LNCaP clone FGC (cell line): ENCODE results near the gene PDLIM4.

Experiments
- DNase-seq: peaks from one replicate; pipeline ENCODE4 v3.0.0-alpha.2; 2011; ENCODE audit warnings: low read depth
- H3K4me3 ChIP-seq: 2 replicates; pipeline ENCODE4 v1.5.1; 2011; ENCODE audit warnings: mild to moderate bottlenecking, low read depth, low read length, control low read depth
- CTCF ChIP-seq: IDR thresholded peaks from 2 replicates; pipeline ENCODE4 v1.5.1; 2012; ENCODE audit warnings: mild to moderate bottlenecking; ENCODE audit not compliant: control insufficient read depth, insufficient read depth; ENCODE audit errors: extremely low read depth

The PDLIM4 gene

GRCh38 chr5:132257131-132258101 is at the start of gene PDLIM4:
Gene PDLIM4, plus strand, starts transcription at chr5:132257696. Its CDS starts 39 bp downstream, at chr5:132257735.
- DNase-seq = no peak
- no peak within 1 kb of the TSS for H3K4me3 ChIP-seq
- no peak for TF ChIP-seq CTCF

GRCh38 chr5:132207778-132208177 is 49.7 kb upstream of the PDLIM4 start:
- no peak for TF ChIP-seq CTCF
- no peak for DNase-seq
- no peak overlapping the region for H3K4me3 ChIP-seq

GRCh38 chr5:132209131-132209530 is 48.4 kb upstream of the PDLIM4 start:
- DNase-seq = no peak
- no peak for TF ChIP-seq CTCF
- no peak overlapping the region for H3K4me3 ChIP-seq

GRCh38 chr5:132209901-132210545 is 47.5 kb upstream of the PDLIM4 start:
- H3K4me3 ChIP-seq = no peak overlapping the region
- DNase-seq = no peak
- no peak for TF ChIP-seq CTCF

- TF ChIP-seq CTCF = no peak
- DNase-seq = no peak
- no peak overlapping the region for H3K4me3 ChIP-seq
Measured at GRCh38 chr5:132210944-132211343, 46.6 kb upstream of the PDLIM4 start.

- H3K4me3 ChIP-seq = no peak overlapping the region
- no peak for TF ChIP-seq CTCF
- DNase-seq = no peak
Measured at GRCh38 chr5:132211787-132212186, 45.7 kb upstream of the PDLIM4 start.
